Measurements from ENCODE around the gene MX2.

Gene MX2

DNA sequence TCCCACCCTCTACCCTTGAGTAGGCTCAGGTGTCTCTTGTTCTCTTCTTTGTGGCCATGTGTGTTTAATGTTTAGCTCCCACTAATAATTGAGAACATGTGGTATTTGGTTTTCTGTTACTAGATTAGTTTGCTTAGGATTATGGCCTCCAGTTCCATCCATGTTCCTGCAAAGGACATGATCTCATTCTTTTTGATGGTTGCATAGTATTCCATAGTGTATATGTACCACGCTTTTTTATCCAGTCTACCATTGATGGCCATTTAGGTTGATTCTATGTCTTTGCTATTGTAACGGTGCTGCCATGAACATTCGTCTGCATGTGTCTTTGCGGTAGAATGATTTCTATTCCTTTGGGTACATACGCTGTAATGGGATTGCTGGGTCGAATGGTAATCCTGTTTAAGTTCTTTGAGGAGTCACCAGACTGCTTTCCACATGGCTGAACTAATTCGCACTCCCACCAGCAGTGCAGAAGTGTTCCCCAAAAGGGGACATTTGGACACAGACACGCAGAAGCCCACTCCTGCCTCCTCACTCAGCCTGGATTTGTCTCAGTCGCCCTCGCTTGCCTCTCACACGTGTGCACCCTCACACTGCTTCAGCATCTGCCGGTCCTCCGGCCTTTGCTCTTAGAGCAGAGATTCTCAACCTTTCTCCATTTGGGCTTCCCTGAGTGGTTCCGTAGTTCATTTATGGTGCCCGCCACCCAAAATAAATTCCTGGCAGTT is 3.7 kb downstream of the MX2 start:
- DNase-seq = no peak

DNA sequence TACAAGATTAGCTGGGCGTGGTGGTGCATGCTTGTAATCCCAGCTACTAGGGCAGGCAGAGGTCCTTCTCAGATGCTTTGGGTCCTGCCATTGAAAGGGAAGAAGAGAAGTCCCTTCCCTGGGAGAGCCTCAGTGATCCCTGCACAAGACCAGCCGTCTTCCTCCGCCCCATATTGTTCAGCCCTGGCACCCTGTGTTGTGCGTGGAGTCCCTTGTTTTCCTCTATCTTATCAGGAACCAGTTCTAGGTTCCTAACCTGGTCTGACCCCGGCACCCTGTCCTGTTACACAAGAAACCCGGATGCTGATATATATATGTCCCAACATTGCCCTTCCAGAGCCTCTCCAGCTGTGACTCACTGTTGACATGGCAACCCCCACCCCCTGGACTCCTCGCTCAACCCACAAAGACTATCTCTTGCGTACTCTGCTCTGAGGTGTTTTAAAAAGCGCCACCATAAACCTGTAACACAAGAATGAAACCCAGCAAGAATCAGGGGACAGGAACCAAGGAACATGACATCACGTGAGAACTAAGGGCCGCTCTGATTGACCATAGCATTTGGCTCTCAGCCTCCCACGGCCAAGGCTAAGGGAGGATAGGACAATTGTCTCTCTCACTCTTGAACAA is 4.8 kb downstream of the MX2 start:
- peak in 2 of 3 experiments; percentile 28 to 29 for DNase-seq

DNA sequence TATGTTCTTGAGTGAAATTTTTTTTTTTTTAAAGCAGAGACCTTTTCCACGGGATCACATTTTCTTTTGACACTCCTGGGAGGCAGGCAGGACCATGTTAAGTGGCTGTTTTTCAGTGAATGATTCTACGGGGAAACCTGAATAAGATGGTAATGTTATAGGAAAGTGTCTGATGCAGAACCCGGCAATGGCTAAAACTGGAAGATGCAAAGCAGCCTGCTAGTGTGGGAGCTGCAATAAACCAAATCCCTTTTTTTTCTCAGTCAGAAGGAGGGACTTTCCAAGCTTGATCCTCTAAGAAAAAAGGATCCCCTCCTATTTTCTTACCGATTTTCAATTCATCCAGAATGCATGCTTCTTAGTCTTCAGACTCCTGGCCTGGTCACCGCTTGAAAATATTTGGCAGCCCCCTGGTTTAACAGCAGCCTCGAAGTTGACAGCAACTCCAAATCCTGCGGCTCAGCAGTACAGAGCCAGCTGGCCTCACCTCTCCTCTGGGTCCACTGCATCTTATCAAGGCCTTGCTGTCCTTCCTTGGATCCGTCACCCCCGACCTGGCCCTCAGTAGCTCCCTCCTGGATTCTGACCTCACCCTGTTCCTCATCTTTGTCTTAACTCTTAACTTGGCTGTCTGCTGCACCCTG is 5.6 kb downstream of the MX2 start:
- no peak for DNase-seq

DNA sequence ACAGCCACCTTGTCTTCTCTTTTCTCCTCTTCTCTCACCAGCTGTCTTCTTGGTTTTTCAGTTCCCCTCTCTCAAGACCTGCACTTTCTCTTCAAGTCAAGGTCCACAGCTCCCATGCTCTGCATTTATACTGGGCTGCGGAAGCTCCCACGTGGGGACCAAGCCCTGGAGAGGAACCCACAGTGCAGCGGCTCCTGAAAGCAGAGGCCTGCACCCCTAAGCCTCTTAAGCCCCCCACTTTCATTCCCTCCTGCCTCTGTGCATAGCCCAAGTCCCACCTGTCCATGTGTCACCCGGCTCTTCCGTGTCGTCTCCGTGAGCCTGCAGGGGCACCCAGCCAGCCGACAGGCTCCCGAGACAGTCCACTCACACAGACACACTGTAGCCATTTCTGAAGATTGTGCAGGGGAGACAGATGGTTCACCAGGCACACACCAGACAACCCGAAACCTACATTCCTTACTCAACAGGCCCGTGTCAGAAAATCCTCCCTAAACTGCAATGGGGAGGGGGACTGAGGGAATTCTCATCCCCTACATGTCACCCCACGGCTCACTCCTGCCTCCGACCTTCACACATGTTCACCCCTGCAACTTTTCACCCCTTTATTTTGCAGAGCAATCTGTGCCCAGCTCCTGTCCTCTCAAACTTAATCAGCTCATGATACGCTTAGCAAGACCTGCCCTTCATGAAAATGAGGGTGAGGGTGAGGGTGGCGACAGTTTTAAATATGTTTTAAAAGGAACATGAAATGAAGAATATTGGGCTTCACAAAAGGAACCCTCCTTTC is 6.3 kb downstream of the MX2 start:
- DNase-seq = no peak

DNA sequence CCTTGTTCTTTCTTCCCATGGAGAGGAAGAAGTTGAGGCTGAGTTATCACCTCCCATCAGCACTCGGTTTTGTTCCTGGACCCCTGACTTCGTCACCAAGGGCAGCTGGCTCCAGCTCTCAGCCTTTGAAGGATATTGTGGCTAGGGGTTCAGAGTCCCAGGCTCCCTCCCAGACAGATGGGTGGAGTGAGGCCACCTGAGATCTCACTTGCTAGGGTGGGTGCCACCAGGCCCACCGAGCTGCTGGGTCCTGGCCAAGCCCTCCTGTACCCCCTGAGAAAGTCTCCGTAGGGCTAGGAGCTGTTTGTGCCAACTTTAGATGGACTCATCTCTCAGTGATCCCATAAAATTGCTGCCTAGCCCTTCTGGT is 6.9 kb downstream of the MX2 start:
- no peak for DNase-seq

DNA sequence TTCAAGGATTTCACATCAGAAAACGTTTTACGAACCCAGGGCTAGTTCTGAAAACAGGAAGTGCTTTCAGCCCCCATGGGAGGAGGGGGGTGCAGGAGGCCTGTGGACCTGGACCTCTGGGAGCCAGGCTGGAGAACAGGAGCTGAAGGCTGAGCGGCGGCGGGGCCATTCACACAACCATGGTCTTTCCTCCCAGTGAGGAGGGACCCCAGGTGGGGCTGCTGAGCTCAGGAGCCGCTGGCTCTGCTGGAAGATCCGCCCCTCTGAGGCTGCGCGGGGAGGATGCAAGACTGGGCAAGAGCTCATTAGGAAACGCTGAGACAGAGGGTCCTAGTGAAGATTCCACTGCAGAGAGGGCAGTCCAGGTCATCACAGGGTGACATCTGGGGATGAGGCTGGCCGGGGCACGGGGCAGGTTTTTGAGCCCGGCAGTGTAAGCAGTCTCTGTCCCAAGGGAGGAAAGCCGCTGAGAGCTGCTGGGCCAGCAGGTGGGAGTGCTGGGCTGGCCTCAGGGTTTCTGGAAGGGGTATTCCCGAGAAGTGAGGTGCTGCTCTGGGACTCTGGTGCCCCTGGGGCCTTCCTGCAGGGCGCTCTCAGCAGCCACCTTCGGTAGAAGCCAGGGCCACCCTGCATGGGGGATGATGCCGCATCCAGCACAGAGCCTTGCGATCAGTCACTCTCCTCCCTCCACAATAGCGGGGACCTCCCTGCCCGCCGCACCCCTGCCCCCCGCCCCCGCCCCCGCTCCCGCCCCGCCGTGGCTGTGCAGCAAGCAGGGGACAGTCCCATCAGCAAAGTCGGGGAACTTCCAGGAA is 7.5 kb downstream of the MX2 start:
- DNase-seq = no peak

DNA sequence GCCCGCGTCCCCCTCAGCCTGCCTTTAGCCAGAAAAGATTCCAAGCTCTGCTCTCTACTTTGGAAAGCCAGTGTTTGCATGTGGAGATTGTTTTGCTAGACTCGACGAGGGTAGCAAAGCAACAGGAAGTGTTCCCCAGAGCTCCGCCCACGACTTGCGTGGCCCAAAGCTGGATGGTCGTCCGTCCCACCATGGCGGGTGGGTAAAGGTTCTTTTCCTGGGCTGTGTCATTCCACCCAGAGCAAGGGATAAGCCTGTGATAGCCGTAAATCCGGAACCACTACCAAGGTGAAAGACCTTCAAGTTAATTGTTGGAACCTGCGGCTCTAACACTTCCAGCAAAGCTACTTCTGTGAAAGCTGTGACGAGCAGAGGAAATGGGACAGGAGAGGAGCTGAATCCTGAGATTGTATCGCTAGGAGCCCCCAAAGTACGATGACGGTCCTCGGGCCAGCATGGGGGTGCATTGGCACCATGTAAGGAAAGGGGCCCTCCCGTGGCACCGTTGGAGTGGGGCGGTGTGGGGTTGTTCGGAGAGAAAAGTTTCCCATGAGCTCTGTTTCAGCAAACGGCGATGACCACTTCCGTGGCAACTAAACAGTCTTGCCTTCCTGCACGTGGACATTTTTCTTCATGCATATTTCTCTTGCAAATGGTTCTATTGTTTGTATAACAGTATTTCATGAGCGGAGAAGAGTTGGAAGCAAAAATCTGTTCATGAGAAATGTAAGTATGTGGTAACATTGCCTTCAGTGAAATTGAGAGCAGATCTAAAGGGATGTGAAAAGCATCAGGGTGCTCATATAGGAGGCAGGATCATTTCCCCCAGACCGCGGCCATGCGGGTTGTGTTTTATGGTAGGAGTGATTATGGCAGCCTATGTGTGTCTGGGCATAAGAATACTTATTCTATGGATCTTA is 8.4 kb downstream of the MX2 start:
- no peak for DNase-seq

DNA sequence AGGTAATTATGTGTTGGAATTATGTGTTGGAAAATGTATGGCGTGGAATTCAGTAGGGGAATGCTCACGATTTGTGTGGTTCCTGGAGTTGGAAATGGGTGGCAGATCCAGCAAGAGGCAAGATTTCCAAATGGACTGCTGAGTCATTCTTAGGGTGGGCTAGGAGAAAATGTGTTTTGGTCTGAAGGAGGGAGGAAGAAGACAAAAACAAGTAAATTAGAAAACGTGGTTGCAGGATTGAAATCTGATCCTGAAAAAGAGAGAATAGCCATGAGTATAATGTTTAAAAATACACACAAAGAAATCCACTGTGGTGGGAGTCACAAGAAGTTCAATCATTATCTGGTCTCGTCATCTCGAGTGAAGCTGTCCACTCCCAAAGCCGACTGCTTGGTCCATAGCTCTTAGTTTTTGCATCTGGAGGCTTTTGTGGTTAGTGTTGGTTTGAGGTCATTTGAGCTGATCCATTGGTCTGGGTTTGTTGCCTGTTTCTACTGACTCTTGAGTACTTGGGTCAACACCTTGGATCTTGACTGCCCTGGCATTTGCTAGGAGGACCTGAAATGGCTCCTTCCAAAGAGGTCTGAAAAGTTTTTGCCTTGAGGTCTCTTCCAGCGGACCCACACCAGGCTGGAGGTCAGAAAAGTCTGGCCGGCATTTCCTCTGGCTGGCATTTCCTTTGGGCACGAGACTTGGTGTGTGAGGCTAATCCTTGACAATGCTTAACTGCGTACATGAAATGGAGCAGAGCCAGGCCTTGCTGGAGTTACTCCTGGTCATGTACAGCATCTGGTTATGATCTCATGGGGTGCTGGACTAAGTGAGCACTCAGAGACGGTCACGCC is 9.2 kb downstream of the MX2 start:
- no peak for DNase-seq

DNA sequence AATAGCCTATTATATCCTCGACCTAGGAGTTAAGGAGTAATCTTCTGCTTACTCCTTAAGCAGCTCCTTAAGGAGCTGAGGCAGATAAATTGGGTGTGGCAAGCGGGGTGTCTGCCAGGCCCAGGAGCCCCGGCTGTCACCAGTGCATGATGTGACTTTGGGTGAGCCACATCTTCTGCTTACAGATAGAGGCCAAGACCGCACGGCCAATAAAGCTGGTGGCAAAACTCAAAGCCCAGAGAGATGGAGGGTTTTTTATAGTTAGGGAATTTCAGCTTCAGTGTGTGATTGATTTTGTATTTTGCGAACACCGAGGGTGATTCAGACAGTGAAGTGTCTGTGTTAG is 9.8 kb downstream of the MX2 start:
- DNase-seq = no peak

DNA sequence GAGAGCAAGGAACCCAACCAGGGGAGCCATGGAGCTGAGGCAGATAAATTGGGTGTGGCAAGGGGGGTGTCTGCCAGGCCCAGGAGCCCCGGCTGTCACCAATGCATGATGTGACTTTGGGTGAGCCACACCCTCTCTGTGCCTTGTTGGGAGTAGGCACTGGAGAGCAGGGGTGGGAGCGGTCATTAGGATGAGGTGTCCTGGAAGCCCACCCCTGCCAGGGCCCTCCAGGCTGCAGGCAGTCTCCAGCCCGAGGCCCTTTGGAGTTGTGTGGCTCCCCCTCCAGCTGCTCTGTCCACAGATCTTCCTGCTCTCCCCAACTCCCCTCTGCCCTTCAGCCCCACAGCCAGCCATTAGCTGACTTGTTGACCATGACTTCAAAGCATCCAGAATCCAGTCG is 11.4 kb downstream of the MX2 start:
- no peak for DNase-seq

DNA sequence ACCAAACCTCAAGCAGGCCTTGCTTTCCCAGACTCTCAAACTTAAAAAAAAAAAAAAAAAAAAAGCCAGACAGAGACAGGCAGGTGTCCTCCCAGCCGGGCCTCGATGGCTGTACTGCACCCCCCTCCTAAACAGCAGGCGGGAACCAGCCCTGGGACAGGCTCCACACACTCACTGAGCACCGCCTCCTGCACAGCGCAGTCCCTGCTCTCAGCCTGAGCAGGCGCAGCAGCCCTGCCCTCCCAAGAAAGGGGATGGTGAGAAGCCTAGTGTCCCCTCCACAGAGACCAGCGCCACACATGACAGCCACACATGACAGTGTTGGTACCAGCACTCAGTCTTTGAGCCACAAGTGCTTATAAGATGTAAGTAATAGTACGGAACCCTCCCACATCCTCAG is 11.9 kb downstream of the MX2 start:
- DNase-seq = no peak

DNA sequence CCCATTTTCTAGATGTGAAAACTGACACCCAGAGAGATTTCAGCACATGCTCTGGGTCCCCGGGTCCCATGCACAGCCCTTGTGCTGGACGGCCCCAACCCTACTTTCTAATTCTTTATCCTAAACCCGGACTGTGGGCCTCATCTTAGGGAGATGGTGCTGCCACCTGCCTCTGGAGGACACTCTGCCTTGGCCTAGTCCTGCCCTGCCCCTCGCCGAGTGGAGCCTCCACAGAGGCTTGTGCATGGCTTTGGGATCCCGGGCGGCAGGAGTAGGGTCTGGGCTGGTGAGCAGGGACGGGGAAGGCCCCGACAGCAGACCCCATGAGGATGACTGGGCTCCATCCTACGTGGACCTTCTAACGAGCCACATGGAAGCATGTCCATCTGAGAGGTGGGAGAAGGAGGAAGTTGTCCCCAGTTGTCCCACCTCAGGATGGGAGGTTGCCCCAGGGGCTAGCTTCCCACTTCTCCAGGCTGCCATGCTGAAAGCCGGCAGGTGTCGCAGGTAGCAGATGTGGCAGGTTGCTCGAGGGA is 12.4 kb downstream of the MX2 start:
- no peak for DNase-seq

DNA sequence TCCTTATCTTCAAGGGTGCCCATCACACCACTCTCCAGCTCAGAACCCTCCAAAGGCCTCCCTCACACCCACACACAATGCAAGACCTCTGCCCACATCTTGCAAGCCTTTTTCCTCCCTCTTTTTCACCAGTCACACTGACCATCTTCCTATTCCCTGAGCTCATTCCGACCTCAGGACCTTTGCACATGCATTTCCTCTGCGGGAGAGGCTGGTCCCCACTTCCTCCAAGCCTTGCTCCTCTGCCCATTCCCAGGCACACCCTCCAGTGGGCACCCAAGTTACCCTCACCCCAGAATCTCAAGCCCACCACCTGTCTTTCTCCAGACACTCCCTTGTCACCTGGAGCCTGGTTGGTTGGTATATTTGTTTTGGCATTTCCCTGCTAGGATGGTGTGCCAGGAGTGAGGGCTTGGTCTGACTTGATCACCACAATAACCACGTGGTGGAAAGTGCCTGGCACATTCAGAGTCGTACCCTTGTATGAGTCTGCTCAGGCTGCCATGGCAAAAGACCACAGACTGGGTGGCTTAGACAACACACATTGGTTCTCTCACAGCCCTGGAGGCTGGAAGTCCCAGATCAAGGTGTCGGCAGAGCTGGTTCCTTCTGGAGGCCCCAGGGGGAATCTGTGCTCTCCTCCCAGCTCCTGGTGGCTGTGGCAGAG is 13.2 kb downstream of the MX2 start:
- no peak for DNase-seq

DNA sequence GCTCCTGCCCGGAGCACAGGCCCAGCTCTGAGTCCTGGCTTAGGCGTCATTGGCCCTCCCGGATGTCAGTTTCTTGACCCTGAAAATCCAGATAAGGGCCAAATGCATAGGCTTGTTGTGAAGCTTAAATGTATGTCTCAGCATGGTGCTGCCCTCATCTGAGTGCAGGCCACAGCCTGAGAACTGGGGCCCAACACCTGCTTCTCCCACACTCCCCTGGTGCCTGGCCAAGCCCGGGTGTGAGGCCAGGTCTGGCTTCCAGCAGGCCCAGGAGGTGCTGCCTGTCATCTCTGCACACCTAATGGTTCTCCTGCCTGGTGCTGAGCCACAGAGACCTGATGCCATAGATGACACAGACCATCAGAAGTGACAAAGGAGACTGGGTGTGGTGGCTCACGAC is 14.0 kb downstream of the MX2 start:
- DNase-seq = no peak

DNA sequence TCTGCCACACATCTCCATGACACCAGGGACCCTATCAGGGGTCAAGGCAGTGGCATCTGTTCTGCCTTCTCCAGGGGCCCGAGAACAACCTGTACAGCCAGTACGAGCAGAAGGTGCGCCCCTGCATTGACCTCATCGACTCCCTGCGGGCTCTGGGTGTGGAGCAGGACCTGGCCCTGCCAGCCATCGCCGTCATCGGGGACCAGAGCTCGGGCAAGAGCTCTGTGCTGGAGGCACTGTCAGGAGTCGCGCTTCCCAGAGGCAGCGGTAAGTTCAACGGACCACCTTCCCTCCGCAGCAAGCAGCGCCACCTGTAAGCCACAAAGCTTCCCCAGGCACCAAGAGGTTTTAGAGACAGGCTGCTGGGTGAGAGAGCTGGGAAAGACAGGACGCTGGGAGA is 15.9 kb downstream of the MX2 start:
- DNase-seq = no peak

DNA sequence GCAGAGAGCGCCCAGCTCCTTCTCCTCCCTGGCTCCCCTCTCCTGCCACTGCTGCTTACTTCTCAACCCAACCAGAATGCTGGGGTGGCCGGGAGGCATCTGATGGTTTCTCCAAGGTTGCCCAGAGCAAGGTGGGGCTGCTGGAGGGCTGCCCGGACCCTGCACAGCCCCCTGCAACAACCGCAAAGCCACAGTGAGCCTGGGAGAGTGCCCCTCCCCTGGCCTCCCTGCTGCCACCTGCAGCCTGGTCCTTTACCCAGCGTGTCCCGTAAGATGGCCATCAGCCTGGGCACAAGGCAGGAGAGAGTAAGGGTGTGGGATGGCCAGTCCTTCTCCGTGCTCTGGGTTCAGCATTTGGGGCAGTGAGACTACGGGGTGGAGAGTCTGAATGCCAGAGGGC is 17.0 kb downstream of the MX2 start:
- no peak for DNase-seq

DNA sequence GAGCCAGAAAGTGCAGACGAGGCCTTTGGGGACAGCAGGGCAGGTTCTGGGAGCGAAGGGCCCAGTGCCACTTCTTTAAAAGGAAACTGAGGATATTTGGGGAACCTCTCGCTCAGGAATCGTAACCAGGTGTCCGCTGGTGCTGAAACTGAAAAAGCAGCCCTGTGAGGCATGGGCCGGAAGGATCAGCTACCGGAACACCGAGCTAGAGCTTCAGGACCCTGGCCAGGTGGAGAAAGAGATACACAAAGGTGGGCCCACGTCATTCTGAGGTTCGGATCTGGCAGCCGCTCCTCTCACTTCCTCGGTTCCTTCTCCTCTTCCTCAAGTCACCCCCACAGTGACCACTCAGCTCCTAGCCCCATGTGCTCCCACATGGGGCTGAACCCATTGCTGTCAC is 18.1 kb downstream of the MX2 start:
- DNase-seq = no peak

DNA sequence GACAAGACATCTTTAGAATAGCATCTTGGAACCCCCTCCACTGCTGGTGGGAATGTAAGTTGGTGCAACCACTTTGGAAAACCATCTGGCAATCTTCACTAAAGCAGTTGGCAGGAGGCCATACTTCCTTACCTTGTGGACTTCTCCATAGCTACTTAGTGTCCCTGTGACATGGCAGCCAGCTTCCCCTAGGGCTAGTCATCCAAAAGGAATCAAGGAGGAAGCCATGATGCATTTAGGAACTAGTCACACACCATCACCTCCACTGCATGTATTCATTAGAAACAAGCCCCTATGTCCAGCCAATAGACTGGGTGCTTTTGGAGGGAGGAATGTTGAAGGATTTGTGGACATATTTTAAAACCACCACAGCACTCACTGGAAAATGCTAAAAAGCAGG is 19.9 kb downstream of the MX2 start:
- DNase-seq = no peak

DNA sequence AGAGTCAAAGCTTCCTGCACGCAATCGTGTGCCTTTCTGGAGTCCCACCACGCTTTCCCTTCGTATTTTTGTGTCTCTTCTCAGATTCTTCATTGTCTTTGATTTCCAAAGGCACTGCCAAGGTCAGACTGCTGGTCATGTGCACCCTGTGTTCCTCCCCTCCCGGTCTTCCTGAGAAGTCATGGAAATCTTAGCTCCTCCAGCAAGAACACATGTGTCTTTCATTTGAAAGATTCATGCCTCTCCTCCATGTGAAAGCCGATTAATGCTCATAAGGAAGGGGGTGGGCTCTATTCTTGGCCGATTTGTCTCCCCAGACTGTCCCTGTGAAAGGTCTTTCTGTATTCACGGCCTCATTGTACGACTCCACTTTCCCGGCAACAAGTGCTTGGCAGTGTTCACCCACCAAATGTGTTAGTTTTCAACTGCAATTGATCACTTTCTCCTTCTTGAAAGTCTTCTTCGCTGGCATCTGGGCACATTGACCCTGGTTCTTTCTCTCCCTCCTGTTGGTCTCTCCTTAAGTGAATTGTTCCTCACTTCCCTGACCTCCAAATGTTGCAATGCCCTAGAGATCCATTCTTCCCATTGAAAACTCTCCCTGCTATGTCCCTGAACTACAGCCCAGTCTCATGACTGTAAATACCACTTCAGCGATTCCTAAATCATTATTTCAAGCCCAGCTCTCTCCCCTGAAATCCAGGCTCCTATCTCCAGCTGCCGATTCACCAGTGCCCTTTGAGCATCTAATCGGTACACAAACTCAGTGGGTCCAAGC is 25.4 kb downstream of the MX2 start:
- DNase-seq = no peak
